BLaER1 (cell line): ENCODE data around the gene ANKRD34B.
"Not testable (repeated sequence)": the region's sequence is repeated elsewhere in the genome, so short reads cannot be mapped to it uniquely, and the experiment has no call there.

Experiments
- H3K27ac ChIP-seq: shearing (Covaris generic); formaldehyde crosslinking; 2 replicates; pipeline ENCODE4 v1.8.1; 2022
- H3K27me3 ChIP-seq: shearing (Covaris generic); formaldehyde crosslinking; 2 replicates; pipeline ENCODE4 v1.8.1; 2022
- H3K36me3 ChIP-seq: shearing (Covaris generic); formaldehyde crosslinking; 2 replicates; pipeline ENCODE4 v1.8.1; 2022
- H3K4me1 ChIP-seq: shearing (Covaris generic); formaldehyde crosslinking; 2 replicates; pipeline ENCODE4 v1.8.1; 2022
- H3K4me2 ChIP-seq: shearing (Covaris generic); formaldehyde crosslinking; 2 replicates; pipeline ENCODE4 v1.8.1; 2022
- H3K4me3 ChIP-seq: shearing (Covaris generic); formaldehyde crosslinking; 2 replicates; pipeline ENCODE4 v1.8.1; 2022
- H3K9ac ChIP-seq: shearing (Covaris generic); formaldehyde crosslinking; 2 replicates; pipeline ENCODE4 v1.8.1; 2022
- H3K9me3 ChIP-seq: shearing (Covaris generic); formaldehyde crosslinking; 2 replicates; pipeline ENCODE4 v1.8.1; 2022
- H4K20me1 ChIP-seq: shearing (Covaris generic); formaldehyde crosslinking; 2 replicates; pipeline ENCODE4 v1.8.1; 2022
- Cebpa-rat ChIP-seq: shearing (Covaris generic); IDR thresholded peaks from 2 replicates; pipeline ENCODE4 v1.8.1; 2022

ANKRD34B gene

GRCh38 chr5:80597500-80597899 is 27.4 kb upstream of the ANKRD34B start:
- Histone ChIP-seq H3K9ac (no peak overlapping the region), H3K27me3 (no peaks in the 10 kb centered on the region), H3K9me3 (no peaks in the 10 kb centered on the region), H3K4me1 (no peaks in the 10 kb centered on the region), H3K4me2 (no peak overlapping the region), H3K36me3 (no peaks in the 10 kb centered on the region), H3K27ac (no peak overlapping the region), H3K4me3 (no peak overlapping the region), H4K20me1 (no peaks in the 10 kb centered on the region)
- no peak for TF ChIP-seq Cebpa-rat

- H3K4me2 ChIP-seq = no peak overlapping the region
- H3K36me3 ChIP-seq = no peaks in the 10 kb centered on the region
- H3K4me1 ChIP-seq = no peaks in the 10 kb centered on the region
- no peaks in the 10 kb centered on the region for H3K9me3 ChIP-seq
- H3K9ac ChIP-seq = no peak overlapping the region
- no peak for TF ChIP-seq Cebpa-rat
- H4K20me1 ChIP-seq = no peaks in the 10 kb centered on the region
- H3K4me3 ChIP-seq = no peak overlapping the region
- no peak overlapping the region for H3K27ac ChIP-seq
- H3K27me3 ChIP-seq = no peaks in the 10 kb centered on the region
Measured at GRCh38 chr5:80594810-80595209, 24.7 kb upstream of the ANKRD34B start.

- Histone ChIP-seq H3K4me3 (no peak overlapping the region), H3K4me2 (no peak overlapping the region), H3K9ac (no peak overlapping the region), H3K27me3 (no peaks in the 10 kb centered on the region), H3K27ac (no peak overlapping the region), H3K4me1 (no peaks in the 10 kb centered on the region), H3K9me3 (no peaks in the 10 kb centered on the region), H3K36me3 (no peaks in the 10 kb centered on the region), H4K20me1 (no peaks in the 10 kb centered on the region)
- TF ChIP-seq Cebpa-rat = no peak
Measured at GRCh38 chr5:80592761-80593160, 22.7 kb upstream of the ANKRD34B start.

- H3K27ac ChIP-seq = no peak overlapping the region
- H3K9ac ChIP-seq = no peak overlapping the region
- no peaks in the 10 kb centered on the region for H4K20me1 ChIP-seq
- no peak overlapping the region for H3K4me3 ChIP-seq
- H3K27me3 ChIP-seq = no peaks in the 10 kb centered on the region
- TF ChIP-seq Cebpa-rat = no peak
- no peaks in the 10 kb centered on the region for H3K36me3 ChIP-seq
- H3K4me2 ChIP-seq = no peak overlapping the region
- H3K4me1 ChIP-seq = no peaks in the 10 kb centered on the region
- H3K9me3 ChIP-seq = no peaks in the 10 kb centered on the region
Measured at GRCh38 chr5:80592105-80592504, 22.0 kb upstream of the ANKRD34B start.

DNA sequence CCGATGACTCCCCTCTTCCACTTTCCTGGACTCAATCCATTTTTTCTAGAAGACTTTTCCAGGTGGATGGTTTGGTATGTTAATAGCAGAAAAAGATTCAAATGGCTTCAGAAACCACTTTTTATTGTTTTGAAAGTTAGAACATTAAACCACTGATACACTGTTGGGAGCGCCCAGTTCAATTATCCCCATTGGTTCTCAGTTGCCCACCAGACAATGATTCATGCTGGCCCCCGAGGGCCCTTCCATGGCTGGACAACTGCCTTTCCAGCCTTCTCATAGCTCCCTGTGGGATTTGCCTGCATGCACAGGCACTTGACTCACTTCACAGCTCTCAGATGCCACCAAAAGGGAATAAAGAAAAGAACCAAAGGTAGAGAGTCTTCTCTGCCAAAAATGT is 21.3 kb upstream of the ANKRD34B start:
- H3K4me2 ChIP-seq = no peak overlapping the region
- H3K9ac ChIP-seq = no peak overlapping the region
- no peak overlapping the region for H3K27ac ChIP-seq
- H3K27me3 ChIP-seq = no peaks in the 10 kb centered on the region
- H3K4me1 ChIP-seq = no peaks in the 10 kb centered on the region
- no peaks in the 10 kb centered on the region for H4K20me1 ChIP-seq
- no peak overlapping the region for H3K4me3 ChIP-seq
- TF ChIP-seq Cebpa-rat = no peak
- no peaks in the 10 kb centered on the region for H3K36me3 ChIP-seq
- no peaks in the 10 kb centered on the region for H3K9me3 ChIP-seq

GRCh38 chr5:80590766-80591165 is 20.7 kb upstream of the ANKRD34B start:
- H3K4me3 ChIP-seq = no peak overlapping the region
- no peaks in the 10 kb centered on the region for H4K20me1 ChIP-seq
- H3K9me3 ChIP-seq = no peaks in the 10 kb centered on the region
- no peak overlapping the region for H3K9ac ChIP-seq
- TF ChIP-seq Cebpa-rat = no peak
- H3K36me3 ChIP-seq = no peaks in the 10 kb centered on the region
- H3K27ac ChIP-seq = no peak overlapping the region
- H3K4me1 ChIP-seq = no peaks in the 10 kb centered on the region
- no peak overlapping the region for H3K4me2 ChIP-seq
- H3K27me3 ChIP-seq = no peaks in the 10 kb centered on the region

DNA sequence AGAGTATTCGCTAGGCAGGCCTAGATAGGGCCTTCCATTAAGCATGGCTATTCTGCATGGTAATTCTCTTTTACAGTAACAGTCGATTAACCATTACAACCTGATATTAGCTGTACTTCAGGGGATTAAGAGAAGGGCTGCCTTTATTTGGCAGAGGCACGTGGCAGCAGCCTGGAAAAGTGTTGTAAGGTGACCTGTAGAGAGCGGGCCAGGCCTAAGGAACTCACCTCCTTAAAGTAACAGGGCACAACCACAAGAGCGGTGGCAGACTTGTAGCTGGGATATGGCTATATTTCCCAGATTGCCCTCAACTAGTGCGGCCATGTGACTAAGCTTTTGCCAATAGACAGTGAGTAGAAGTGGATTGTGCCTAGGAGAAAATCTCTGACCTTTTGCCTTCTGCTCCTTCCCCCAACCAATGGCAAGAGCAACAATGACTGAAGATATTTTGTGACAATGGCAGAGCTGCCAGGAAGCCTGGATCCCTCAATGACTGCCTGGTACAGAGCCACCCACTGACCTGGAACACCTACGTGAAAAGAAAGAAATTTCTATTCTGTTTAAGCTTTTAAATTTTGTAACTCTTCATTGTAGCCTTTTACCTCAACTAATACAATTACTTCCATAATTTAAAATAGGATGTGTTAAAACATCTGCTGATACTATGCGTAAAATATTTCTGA is 18.9 kb upstream of the ANKRD34B start:
- Histone ChIP-seq H4K20me1 (no peaks in the 10 kb centered on the region), H3K4me3 (no peak overlapping the region), H3K27ac (no peak overlapping the region), H3K9ac (no peak overlapping the region), H3K9me3 (no peaks in the 10 kb centered on the region), H3K4me1 (no peaks in the 10 kb centered on the region), H3K4me2 (no peak overlapping the region), H3K36me3 (no peaks in the 10 kb centered on the region), H3K27me3 (no peaks in the 10 kb centered on the region)
- no peak for TF ChIP-seq Cebpa-rat

DNA sequence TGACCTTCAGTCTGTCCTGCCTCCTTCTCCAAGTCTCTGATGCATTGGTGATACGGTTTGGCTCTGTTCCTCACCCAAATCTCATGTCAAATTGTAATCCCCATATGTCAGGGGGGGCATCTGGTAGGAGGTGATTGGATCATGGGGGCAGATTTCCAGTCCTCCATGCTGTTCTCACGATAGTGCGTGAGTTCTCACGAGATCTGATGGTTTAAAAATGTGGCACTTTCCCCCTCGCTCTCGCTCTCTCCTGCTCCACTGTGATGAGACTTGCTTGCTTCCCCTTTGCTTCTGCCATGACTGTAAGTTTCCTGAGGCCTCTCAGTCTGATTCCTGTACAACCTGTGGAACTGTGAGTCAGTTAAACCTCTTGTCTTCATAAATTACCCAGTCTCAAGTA is 14.7 kb upstream of the ANKRD34B start:
- no peak for TF ChIP-seq Cebpa-rat
- H3K27ac ChIP-seq = no peak overlapping the region
- H3K9me3 ChIP-seq = no peaks in the 10 kb centered on the region
- no peaks in the 10 kb centered on the region for H4K20me1 ChIP-seq
- no peaks in the 10 kb centered on the region for H3K36me3 ChIP-seq
- H3K4me3 ChIP-seq = no peak overlapping the region
- H3K9ac ChIP-seq = no peak overlapping the region
- no peaks in the 10 kb centered on the region for H3K27me3 ChIP-seq
- H3K4me2 ChIP-seq = no peak overlapping the region
- H3K4me1 ChIP-seq = no peaks in the 10 kb centered on the region

DNA sequence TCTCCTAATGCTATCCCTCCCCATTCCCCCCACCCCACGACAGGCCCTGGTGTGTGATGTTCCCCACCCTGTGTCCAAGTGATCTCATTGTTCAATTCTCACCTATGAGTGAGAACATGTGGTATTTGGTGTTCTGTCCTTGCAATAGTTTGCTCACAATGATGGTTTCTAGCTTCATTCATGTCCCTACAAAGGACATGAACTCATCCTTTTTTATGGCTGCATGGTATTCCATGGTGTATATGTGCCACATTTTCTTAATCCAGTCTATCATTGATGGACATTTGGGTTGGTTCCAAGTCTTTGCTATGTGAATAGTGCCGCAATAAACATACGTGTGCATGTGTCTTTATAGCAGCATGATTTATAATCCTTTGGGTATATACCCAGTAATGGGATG is 10.2 kb upstream of the ANKRD34B start:
- H4K20me1 ChIP-seq, H3K4me3 ChIP-seq, H3K27me3 ChIP-seq, H3K9me3 ChIP-seq, H3K9ac ChIP-seq, H3K36me3 ChIP-seq, H3K4me1 ChIP-seq, H3K27ac ChIP-seq, H3K4me2 ChIP-seq: not testable (repeated sequence)

DNA sequence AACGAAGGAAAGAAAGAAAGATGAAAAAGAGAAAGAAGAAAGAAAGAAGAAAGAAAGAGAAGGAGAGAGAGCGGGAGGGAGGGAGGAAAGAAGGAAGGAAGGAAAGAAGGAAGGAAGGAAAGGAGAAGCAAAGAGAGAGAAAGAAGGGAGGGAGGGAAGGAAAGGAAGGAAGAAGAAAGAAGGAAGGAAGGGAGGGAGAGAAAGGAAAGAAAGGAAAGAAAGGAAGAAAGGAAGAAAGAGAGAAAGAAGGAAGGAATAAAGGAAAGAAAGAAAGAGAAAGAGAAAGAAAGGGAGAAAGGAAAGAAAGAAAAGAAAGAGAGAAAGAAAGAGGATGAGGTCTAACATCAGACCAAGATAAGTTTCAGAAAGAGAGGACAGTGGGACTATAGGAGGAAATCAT is 9.0 kb upstream of the ANKRD34B start:
- H3K4me3 ChIP-seq = no peak overlapping the region
- no peaks in the 10 kb centered on the region for H3K36me3 ChIP-seq
- no peaks in the 10 kb centered on the region for H3K9me3 ChIP-seq
- H3K4me2 ChIP-seq = no peak overlapping the region
- H4K20me1 ChIP-seq = no peaks in the 10 kb centered on the region
- H3K9ac ChIP-seq = no peak overlapping the region
- H3K27me3 ChIP-seq = no peaks in the 10 kb centered on the region
- H3K27ac ChIP-seq = no peak overlapping the region
- no peak for TF ChIP-seq Cebpa-rat
- H3K4me1 ChIP-seq = no peaks in the 10 kb centered on the region

- Histone ChIP-seq H3K27ac (no peak overlapping the region), H3K4me3 (no peak overlapping the region), H3K4me1 (no peaks in the 10 kb centered on the region), H4K20me1 (no peaks in the 10 kb centered on the region), H3K4me2 (no peak overlapping the region), H3K9ac (no peak overlapping the region), H3K36me3 (no peaks in the 10 kb centered on the region), H3K27me3 (no peaks in the 10 kb centered on the region), H3K9me3 (no peaks in the 10 kb centered on the region)
- TF ChIP-seq Cebpa-rat = no peak
Measured at GRCh38 chr5:80577707-80578106, 7.6 kb upstream of the ANKRD34B start.
